Stimulated activated CD8-positive, alpha-beta memory T cell treated with anti-CD3 and anti-CD28 coated beads, Interleukin-4, amount 100 ng/mL, for 48 hours (primary cell): ENCODE measurements around the gene DMTF1.

ENCODE experiments used
- DNase-seq: peaks from one replicate; pipeline ENCODE4 v3.0.0-alpha.2; 2020

The DMTF1 gene

GRCh38 chr7:87146740-87147386 lies 5.4 kb upstream of the DMTF1 start:
- DNase-seq: no peak

- no peak for DNase-seq
These were observed 4.8 kb upstream of the DMTF1 start for GRCh38 chr7:87147500-87147899.

GRCh38 chr7:87148332-87148955 lies 3.8 kb upstream of the DMTF1 start:
- no peak for DNase-seq

- no peak for DNase-seq
These were observed 1.1 kb upstream of the DMTF1 start for GRCh38 chr7:87151002-87151728.

- DNase-seq: no peak
These were observed 533 bp upstream of the DMTF1 start for GRCh38 chr7:87151729-87152111.

- DNase-seq: peak; percentile 63
These were observed 816 bp downstream of the DMTF1 start for GRCh38 chr7:87152897-87153641.

- no peak for DNase-seq
These were observed 1.9 kb downstream of the DMTF1 start for GRCh38 chr7:87154166-87154565.

- DNase-seq: no peak
These were observed 2.3 kb downstream of the DMTF1 start for GRCh38 chr7:87154569-87154968.

GRCh38 chr7:87155788-87156187 lies 3.5 kb downstream of the DMTF1 start:
- no peak for DNase-seq

- DNase-seq: no peak
These were observed 4.5 kb downstream of the DMTF1 start for GRCh38 chr7:87156709-87157108.

GRCh38 chr7:87159538-87159937 lies 7.3 kb downstream of the DMTF1 start:
- DNase-seq: no peak

GRCh38 chr7:87164433-87164832 lies 12.2 kb downstream of the DMTF1 start:
- no peak for DNase-seq

- DNase-seq: no peak
These were observed 18.6 kb downstream of the DMTF1 start for GRCh38 chr7:87170828-87171227.

- no peak for DNase-seq
These were observed 19.2 kb downstream of the DMTF1 start for GRCh38 chr7:87171282-87171934.

- no peak for DNase-seq
These were observed 21.2 kb downstream of the DMTF1 start for GRCh38 chr7:87173471-87173870.

GRCh38 chr7:87178320-87178719 lies 26.1 kb downstream of the DMTF1 start:
- no peak for DNase-seq

GRCh38 chr7:87179180-87179579 lies 26.9 kb downstream of the DMTF1 start:
- no peak for DNase-seq

GRCh38 chr7:87187120-87187519 lies 34.9 kb downstream of the DMTF1 start:
- DNase-seq: no peak

GRCh38 chr7:87188930-87189329 lies 36.7 kb downstream of the DMTF1 start:
- DNase-seq: no peak

- DNase-seq: no peak
These were observed 38.5 kb downstream of the DMTF1 start for GRCh38 chr7:87190783-87191182.

GRCh38 chr7:87192784-87193487 lies 40.7 kb downstream of the DMTF1 start:
- DNase-seq: no peak

GRCh38 chr7:87193912-87194311 lies 41.7 kb downstream of the DMTF1 start:
- no peak for DNase-seq
